Measurements from ENCODE around the gene ARF4. TPM values are rescaled to one million over a fixed set of nuclear protein-coding genes. Genes with fewer than 3 reads are reported as not detected.

Gene ARF4
- total and polyA plus RNA-seq, 2 experiments from 2014 or later: 144 to 249 TPM

- no peak for TF ChIP-seq ZNF462 (CRISPR knock-in tag; IDR thresholded peaks at IDR 0.05)
Measured at GRCh38 chr3:57627976-57628375, 30.8 kb upstream of the ARF4 start (continued).

- no peaks in the 10 kb centered on the region for H3K79me2 ChIP-seq (replicated peaks; ENCODE audit: insufficient read depth)
- H3K4me2 ChIP-seq: no peak overlapping the region
- 0 out of 3 replicates have a peak, but pooled peaks cover 2% of the 10 kb centered on the region for H3K9me3 Mint-ChIP-seq
- ATAC-seq (no peak), DNase-seq (ENCODE audit: low spot score) (no peak)
- peaks cover 2% of the 10 kb centered on the region for H3K36me3 ChIP-seq (ENCODE audit: insufficient read depth)
- no peaks in the 10 kb centered on the region for H3F3A ChIP-seq (replicated peaks; ENCODE audit: low read depth)
- no peak overlapping the region for H2AFZ ChIP-seq
- peaks cover 44% of the 10 kb centered on the region for H3K36me3 Mint-ChIP-seq (ENCODE audit: low read depth)
- H3K27ac ChIP-seq (ENCODE audit: low read depth): no peak overlapping the region
- no peaks in the 10 kb centered on the region; the same call in none of the 2 replicates for H3K4me1 ChIP-seq (ENCODE audit: insufficient read depth)
- no peaks in the 10 kb centered on the region for H3K9me2 ChIP-seq (ENCODE audit: insufficient read depth)
- no peak overlapping the region for H3K4me3 Mint-ChIP-seq
- no peaks in the 10 kb centered on the region for H4K20me1 ChIP-seq (replicated peaks; ENCODE audit: insufficient read depth)
- no peaks in the 10 kb centered on the region for H3K27me3 ChIP-seq (ENCODE audit: insufficient read depth)
- no peak overlapping the region for H3K4me3 ChIP-seq
- peaks cover 4% of the 10 kb centered on the region for H3K27me3 Mint-ChIP-seq (ENCODE audit: insufficient read depth, low read depth, poor library complexity)
- H3K27ac Mint-ChIP-seq: no peak overlapping the region
- peaks cover 8% of the 10 kb centered on the region; the same call in 2 of the 3 replicates for H3K4me1 Mint-ChIP-seq
- TF ChIP-seq ZNF331 (CRISPR knock-in tag; IDR thresholded peaks at IDR 0.05; ENCODE audit: low read depth): no peak
- no peak for TF ChIP-seq ETS1 (IDR thresholded peaks at IDR 0.05)
- TF ChIP-seq POLR2AphosphoS5 (IDR thresholded peaks at IDR 0.05; ENCODE audit: low read depth): no peak
- no peak for TF ChIP-seq ZNF114 (CRISPR knock-in tag; IDR thresholded peaks at IDR 0.05)
- no peak for TF ChIP-seq CTCF (conservative IDR thresholded peaks at IDR 0.05; ENCODE audit: low read depth in 2 of 2)
- no peak for TF ChIP-seq REST (IDR thresholded peaks at IDR 0.05; ENCODE audit: unreplicated experiment)
- TF ChIP-seq JUNB (IDR thresholded peaks at IDR 0.05; ENCODE audit: unreplicated experiment): no peak
- no peak for TF ChIP-seq STAT1 (IDR thresholded peaks at IDR 0.05; ENCODE audit: unreplicated experiment)
- TF ChIP-seq NANOG (IDR thresholded peaks at IDR 0.05; ENCODE audit: borderline replicate concordance): no peak
- TF ChIP-seq CREB1 (CRISPR knock-in tag; IDR thresholded peaks at IDR 0.05; ENCODE audit: low read depth): no peak
- TF ChIP-seq EZH2phosphoT487 (IDR thresholded peaks at IDR 0.05; ENCODE audit: unreplicated experiment): no peak
- TF ChIP-seq EZH2 (IDR thresholded peaks at IDR 0.05; ENCODE audit: low read depth, unreplicated experiment): no peak
Measured at GRCh38 chr3:57624801-57625200, 27.7 kb upstream of the ARF4 start.

All from GM23338 (cell line).